GM12878 (cell line): ENCODE data around the gene PSMB10. TPM values are rescaled to one million over a fixed set of nuclear protein-coding genes. Genes with fewer than 3 reads are reported as not detected.

Experiments used
- ATAC-seq: fragments of 200-7000 bp; cut with Tn5 transposase; 3 replicates; pipeline ENCODE4 v1.9.1; 2020; ENCODE audit warnings: mild to moderate bottlenecking, moderate library complexity
- BruUV-seq: library from RNA; stranded (reverse); fragments of 400-500 nt; replicated peaks from 2 replicates; lab custom pipeline; 2021; lab: Mats Ljungman, UMichigan
- CTCF ChIA-PET: fragments of 300-600 bp; sonication (Branson Sonifier 250); formaldehyde crosslinking; extraction: SDS; loops from one replicate; lab custom pipeline; 2021; ENCODE audit warnings: inconsistent platforms; lab: Yijun Ruan, JAX
- POLR2A ChIA-PET: fragments of 350-600 bp; formaldehyde crosslinking; extraction: SDS; loops from one replicate; lab custom pipeline; 2021; ENCODE audit warnings: inconsistent platforms; lab: Charles Lee
- RAD21 ChIA-PET: fragments of 300-600 bp; sonication (Branson Sonifier 250); formaldehyde crosslinking; loops from one replicate; lab custom pipeline; 2023; ENCODE audit warnings: antibody characterized with exemption; ENCODE audit not compliant: unreplicated experiment; lab: Charles Lee
- SMC1A ChIA-PET: fragments of 300-600 bp; sonication (Branson Sonifier 250); formaldehyde crosslinking; loops from one replicate; lab custom pipeline; 2023; ENCODE audit not compliant: unreplicated experiment, uncharacterized antibody; lab: Charles Lee
- DNase-seq: peaks from one replicate; pipeline ENCODE4 v3.0.0-alpha.2; 2011; ENCODE audit warnings: low read depth, low spot score
- FAIRE-seq: peaks from 3 replicates; lab custom pipeline; 2011; peaks lifted over from hg19 to GRCh38; lab: Jason Lieb, UNC
- H2AFZ ChIP-seq: 2 replicates; pipeline ENCODE4 v1.6.0; 2011; ENCODE audit warnings: low read depth, low read length, control low read depth; ENCODE audit not compliant: control insufficient read depth
- H3K27ac ChIP-seq: 2 replicates; pipeline ENCODE4 v1.5.1; 2011; ENCODE audit warnings: control low read depth; ENCODE audit not compliant: control insufficient read depth, insufficient read depth
- H3K27me3 ChIP-seq, 2 experiments: replicated peaks in 1 of 2; 2 replicates each; pipeline versions ENCODE4 v1.6.0 to v1.6.1; 2011; ENCODE audit warnings: low read length in 1 of 2; ENCODE audit not compliant: control insufficient read depth in 2 of 2, insufficient read depth in 2 of 2
- H3K36me3 ChIP-seq, 2 experiments: 2 replicates each; pipeline ENCODE4 v1.5.1; 2011; ENCODE audit warnings: low read length in 1 of 2; ENCODE audit not compliant: control insufficient read depth in 2 of 2, insufficient read depth in 2 of 2
- H3K4me1 ChIP-seq: 2 replicates; pipeline ENCODE4 v1.6.1; 2011; ENCODE audit warnings: mild to moderate bottlenecking, low read length, moderate library complexity, mixed read lengths; ENCODE audit not compliant: control insufficient read depth, insufficient read depth
- H3K4me2 ChIP-seq: 2 replicates; pipeline ENCODE4 v1.6.0; 2011; ENCODE audit warnings: control low read depth; ENCODE audit not compliant: control insufficient read depth, insufficient read depth
- H3K4me3 ChIP-seq: fragments of 200-600 bp; sonication (generic); 2 replicates; pipeline ENCODE4 v1.5.1; 2016
- H3K79me2 ChIP-seq: 2 replicates; pipeline ENCODE4 v1.6.0; 2011; ENCODE audit warnings: low read length; ENCODE audit not compliant: control insufficient read depth, insufficient read depth
- H3K9ac ChIP-seq: 2 replicates; pipeline ENCODE4 v1.8.0; 2011; ENCODE audit warnings: low read length, control low read depth, mixed read lengths; ENCODE audit not compliant: control insufficient read depth, insufficient read depth
- H3K9me3 ChIP-seq: replicated peaks from 3 replicates; pipeline ENCODE4 v1.5.1; 2011; ENCODE audit warnings: mild to moderate bottlenecking, low read length; ENCODE audit not compliant: control insufficient read depth, insufficient read depth
- H4K20me1 ChIP-seq: 2 replicates; pipeline ENCODE4 v1.6.0; 2011; ENCODE audit not compliant: control insufficient read depth, insufficient read depth
- BMI1 ChIP-seq: fragments of 450-650 bp; IDR thresholded peaks from 2 replicates; pipeline ENCODE4 v1.6.1; 2016; ENCODE audit warnings: mild to moderate bottlenecking, moderate library complexity, borderline replicate concordance
- CREB1 ChIP-seq: IDR thresholded peaks from 2 replicates; pipeline ENCODE4 v1.6.1; 2012; ENCODE audit warnings: low read depth, mild to moderate bottlenecking, inconsistent platforms
- IKZF2 ChIP-seq, 2 experiments: fragments of 450-650 bp; IDR thresholded peaks; 2 replicates each; pipeline ENCODE4 v1.6.1; 2017; ENCODE audit warnings: mild to moderate bottlenecking in 2 of 2, moderate library complexity in 2 of 2
- LARP7 ChIP-seq: fragments of 450-650 bp; IDR thresholded peaks from 2 replicates; pipeline ENCODE4 v1.6.1; 2017; ENCODE audit warnings: mild to moderate bottlenecking
- NR2C1 ChIP-seq: fragments of 450-650 bp; IDR thresholded peaks from 2 replicates; pipeline ENCODE4 v1.6.1; 2017; ENCODE audit warnings: antibody characterized with exemption, mild to moderate bottlenecking, moderate library complexity
- POLR2AphosphoS2 ChIP-seq: IDR thresholded peaks from 2 replicates; pipeline ENCODE4 v1.6.1; 2011; ENCODE audit warnings: low read depth, mild to moderate bottlenecking, low read length, improper control_type of control experiment, moderate library complexity
- RAD21 ChIP-seq: IDR thresholded peaks from 2 replicates; pipeline ENCODE4 v1.6.1; 2011; ENCODE audit warnings: mild to moderate bottlenecking, low read depth, low read length, moderate library complexity; ENCODE audit not compliant: insufficient read depth
- SMARCA5 ChIP-seq: fragments of 450-650 bp; IDR thresholded peaks from 2 replicates; pipeline ENCODE4 v1.6.1; 2017; ENCODE audit warnings: mild to moderate bottlenecking
- SMC3 ChIP-seq: IDR thresholded peaks from 2 replicates; pipeline ENCODE4 v1.6.1; 2011; ENCODE audit warnings: low read length, improper control_type of control experiment, borderline replicate concordance
- SP1 ChIP-seq: IDR thresholded peaks from one replicate; pipeline ENCODE4 v1.6.1; 2011; ENCODE audit warnings: low read depth, low read length
- SREBF1 ChIP-seq: IDR thresholded peaks from 2 replicates; pipeline ENCODE4 v1.6.1; 2012; ENCODE audit warnings: mild to moderate bottlenecking, low read length
- SRF ChIP-seq, 2 experiments: IDR thresholded peaks; 2 replicates each; pipeline ENCODE4 v1.6.1; 2011; ENCODE audit warnings: low read depth in 2 of 2, low read length in 2 of 2, mild to moderate bottlenecking in 1 of 2, moderate library complexity in 1 of 2
- SUZ12 ChIP-seq: fragments of 200-600 bp; sonication (generic); IDR thresholded peaks from one replicate; pipeline ENCODE4 v1.6.1; 2018; ENCODE audit warnings: antibody characterized with exemption, mild to moderate bottlenecking; ENCODE audit not compliant: unreplicated experiment
- TCF3 ChIP-seq: IDR thresholded peaks from 2 replicates; pipeline ENCODE4 v1.6.1; 2012; ENCODE audit warnings: low read depth, mild to moderate bottlenecking, low read length, borderline replicate concordance; ENCODE audit not compliant: insufficient read depth
- WRNIP1 ChIP-seq: IDR thresholded peaks from 2 replicates; pipeline ENCODE4 v1.6.1; 2011; ENCODE audit warnings: low read depth, low read length, improper control_type of control experiment, borderline replicate concordance
- ZNF217 ChIP-seq: fragments of 450-650 bp; IDR thresholded peaks from 2 replicates; pipeline ENCODE4 v1.6.1; 2017; ENCODE audit warnings: antibody characterized with exemption, mild to moderate bottlenecking
- WGBS: methylation state at CpG from one replicate; pipeline ENCODE4 v1.1.6; 2016; ENCODE audit warnings: low lambda C conversion rate; ENCODE audit not compliant: insufficient replicate concordance, insufficient coverage; ENCODE audit errors: missing lambda C conversion rate; 5-methylcytosine and 5-hydroxymethylcytosine counted together
- in situ Hi-C: fragments of 300-500 bp; cut with MboI; formaldehyde crosslinking; loops from 9 replicates; pipeline ENCODE4 v1.14.3; 2018; ENCODE audit warnings: mixed read lengths
- intact Hi-C: fragments of 100-400 bp; cut with micrococcal nuclease; formaldehyde crosslinking; loops from one replicate; pipeline ENCODE4 v1.14.2; 2022; ENCODE audit not compliant: unreplicated experiment
- polyA plus RNA-seq, 11 experiments: library from polyadenylated mRNA; depleted of rRNA in 4 of 11; unstranded in 6 of 11; stranded (reverse) in 5 of 11; fragments of >200 nt; fragmentation: Nextera tagmentation in 4 of 11; fragmentation: Illumina TruSeq in 1 of 11; extraction: Ambion mirVana in 4 of 11; extraction: Trizol in 1 of 11; gene quantifications; 1 replicate in 1 of 11; 2 replicates in 10 of 11; pipeline versions ENCODE4 v1.2.1 to v1.2.3, GENCODE V29; 2011 to 2016; ENCODE audit warnings: inconsistent platforms in 2 of 11, missing spikeins in 2 of 11, low read depth in 1 of 11
- total RNA-seq, 4 experiments: library from RNA; depleted of rRNA in 3 of 4; stranded (reverse); fragments of >200 nt in 3 of 4; fragmentation: Illumina TruSeq in 1 of 4; extraction: Trizol in 1 of 4; gene quantifications; 2 replicates each; pipeline versions ENCODE4 v1.2.1 to v1.2.3, GENCODE V29; 2013 to 2021
- TF ChIP-seq, protein P1 (sequence below): IDR thresholded peaks from 2 replicates; pipeline ENCODE4 v1.6.1; 2011; ENCODE audit warnings: mild to moderate bottlenecking, low read depth, low read length, moderate library complexity; ENCODE audit not compliant: insufficient replicate concordance
- TF ChIP-seq, protein P2 (sequence below): IDR thresholded peaks from 2 replicates; pipeline ENCODE4 v1.6.1; 2012; ENCODE audit warnings: low read depth, low read length, improper control_type of control experiment
- TF ChIP-seq, protein P3 (sequence below): fragments of 450-650 bp; formaldehyde crosslinking; IDR thresholded peaks from 2 replicates; pipeline ENCODE4 v1.4.0; 2022; ENCODE audit warnings: mild to moderate bottlenecking, moderate library complexity
- TF ChIP-seq, protein P4 (sequence below): fragments of 450-650 bp; IDR thresholded peaks from 2 replicates; pipeline ENCODE4 v1.6.1; 2014; ENCODE audit warnings: mild to moderate bottlenecking

The PSMB10 gene
- total and polyA plus RNA-seq, 10 of the 15 experiments (the other 5 are each of a cell fraction or from before 2014, with no cell fraction given), result 24.1 to 308 (median 151) TPM

DNA sequence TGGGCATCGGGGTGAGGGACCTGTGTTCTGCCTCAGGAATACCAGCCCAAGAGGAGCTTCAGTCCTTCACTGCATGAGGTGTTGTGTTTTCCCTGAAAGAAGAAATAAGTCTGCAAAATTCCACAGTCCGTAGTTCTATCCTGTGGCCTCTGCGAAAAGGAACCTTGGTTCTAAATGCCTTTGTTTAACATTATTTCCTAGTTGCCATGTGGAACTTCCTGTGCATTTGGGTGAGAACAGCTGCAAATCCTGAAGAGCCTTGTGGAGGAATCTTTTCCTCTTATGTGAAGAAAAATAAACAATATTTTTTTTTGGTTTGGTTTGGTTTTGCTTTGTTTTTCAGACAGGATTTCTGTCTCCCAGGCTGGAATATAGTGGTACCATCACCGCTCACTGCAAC, 33.8 kb downstream of the PSMB10 start:
- H3K4me1 ChIP-seq, result no peaks in the 10 kb centered on the region
- ChIA-PET RAD21 (interaction anchor here (0.8 kb wide), 1 partner anchor 818 kb away, joined by 3 read pairs; no protein-coding TSS in a partner anchor), SMC1A (no interaction called here), CTCF (interaction anchor here (1.0 to 1.2 kb wide), 2 partner anchors 136 to 230 kb away, joined by 3 to 4 read pairs; no protein-coding TSS in a partner anchor)
- intact Hi-C loops, result no loop called here
- no peaks in the 10 kb centered on the region for H3K9me3 ChIP-seq
- no peak overlapping the region for H3K4me2 ChIP-seq
- no peak overlapping the region for H2AFZ ChIP-seq
- ATAC-seq, result no peak
- WGBS, result 100% methylated on average over 4 of the region's 4 CpGs
- H4K20me1 ChIP-seq, result no peaks in the 10 kb centered on the region; the same call in 1 of the 2 replicates
- no peaks in the 10 kb centered on the region; the same call in 1 of the 2 replicates for H3K79me2 ChIP-seq
- no peak overlapping the region for H3K4me3 ChIP-seq
- in situ Hi-C loops, result no loop called here
- no peaks in the 10 kb centered on the region for H3K27me3 ChIP-seq
- BruUV-seq, result no TSS peak
- H3K27ac ChIP-seq, result no peak overlapping the region
- TF ChIP-seq, protein P1, sequence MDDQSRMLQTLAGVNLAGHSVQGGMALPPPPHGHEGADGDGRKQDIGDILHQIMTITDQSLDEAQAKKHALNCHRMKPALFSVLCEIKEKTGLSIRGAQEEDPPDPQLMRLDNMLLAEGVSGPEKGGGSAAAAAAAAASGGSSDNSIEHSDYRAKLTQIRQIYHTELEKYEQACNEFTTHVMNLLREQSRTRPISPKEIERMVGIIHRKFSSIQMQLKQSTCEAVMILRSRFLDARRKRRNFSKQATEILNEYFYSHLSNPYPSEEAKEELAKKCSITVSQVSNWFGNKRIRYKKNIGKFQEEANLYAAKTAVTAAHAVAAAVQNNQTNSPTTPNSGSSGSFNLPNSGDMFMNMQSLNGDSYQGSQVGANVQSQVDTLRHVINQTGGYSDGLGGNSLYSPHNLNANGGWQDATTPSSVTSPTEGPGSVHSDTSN, result no peak
- TF ChIP-seq TCF3 (no peak), SP1 (no peak), ZNF217 (no peak), NR2C1 (no peak), LARP7 (no peak), SMC3 (no peak), SUZ12 (no peak), SMARCA5 (no peak), SREBF1 (no peak), CREB1 (no peak), POLR2AphosphoS2 (no peak), SRF (IDR thresholded peaks at IDR 0.05; ENCODE audit: low read depth in 2 of 2, low read length in 2 of 2) (no peak), WRNIP1 (no peak), IKZF2 (IDR thresholded peaks at IDR 0.05) (no peak), RAD21 (no peak), BMI1 (no peak)
- TF ChIP-seq, protein P2, sequence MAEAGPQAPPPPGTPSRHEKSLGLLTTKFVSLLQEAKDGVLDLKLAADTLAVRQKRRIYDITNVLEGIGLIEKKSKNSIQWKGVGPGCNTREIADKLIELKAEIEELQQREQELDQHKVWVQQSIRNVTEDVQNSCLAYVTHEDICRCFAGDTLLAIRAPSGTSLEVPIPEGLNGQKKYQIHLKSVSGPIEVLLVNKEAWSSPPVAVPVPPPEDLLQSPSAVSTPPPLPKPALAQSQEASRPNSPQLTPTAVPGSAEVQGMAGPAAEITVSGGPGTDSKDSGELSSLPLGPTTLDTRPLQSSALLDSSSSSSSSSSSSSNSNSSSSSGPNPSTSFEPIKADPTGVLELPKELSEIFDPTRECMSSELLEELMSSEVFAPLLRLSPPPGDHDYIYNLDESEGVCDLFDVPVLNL, result no peak
- TF ChIP-seq, protein P3, sequence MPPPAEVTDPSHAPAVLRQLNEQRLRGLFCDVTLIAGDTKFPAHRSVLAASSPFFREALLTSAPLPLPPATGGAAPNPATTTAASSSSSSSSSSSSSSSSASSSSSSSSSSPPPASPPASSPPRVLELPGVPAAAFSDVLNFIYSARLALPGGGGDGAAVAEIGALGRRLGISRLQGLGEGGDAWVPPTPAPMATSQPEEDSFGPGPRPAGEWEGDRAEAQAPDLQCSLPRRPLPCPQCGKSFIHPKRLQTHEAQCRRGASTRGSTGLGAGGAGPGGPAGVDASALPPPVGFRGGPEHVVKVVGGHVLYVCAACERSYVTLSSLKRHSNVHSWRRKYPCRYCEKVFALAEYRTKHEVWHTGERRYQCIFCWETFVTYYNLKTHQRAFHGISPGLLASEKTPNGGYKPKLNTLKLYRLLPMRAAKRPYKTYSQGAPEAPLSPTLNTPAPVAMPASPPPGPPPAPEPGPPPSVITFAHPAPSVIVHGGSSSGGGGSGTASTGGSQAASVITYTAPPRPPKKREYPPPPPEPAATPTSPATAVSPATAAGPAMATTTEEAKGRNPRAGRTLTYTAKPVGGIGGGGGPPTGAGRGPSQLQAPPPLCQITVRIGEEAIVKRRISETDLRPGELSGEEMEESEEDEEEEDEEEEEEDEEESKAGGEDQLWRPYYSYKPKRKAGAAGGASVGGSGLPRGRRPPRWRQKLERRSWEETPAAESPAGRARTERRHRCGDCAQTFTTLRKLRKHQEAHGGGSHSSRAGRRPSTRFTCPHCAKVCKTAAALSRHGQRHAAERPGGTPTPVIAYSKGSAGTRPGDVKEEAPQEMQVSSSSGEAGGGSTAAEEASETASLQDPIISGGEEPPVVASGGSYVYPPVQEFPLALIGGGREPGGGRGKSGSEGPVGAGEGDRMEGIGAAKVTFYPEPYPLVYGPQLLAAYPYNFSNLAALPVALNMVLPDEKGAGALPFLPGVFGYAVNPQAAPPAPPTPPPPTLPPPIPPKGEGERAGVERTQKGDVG (CRISPR knock-in tag), result no peak
- TF ChIP-seq, protein P4, sequence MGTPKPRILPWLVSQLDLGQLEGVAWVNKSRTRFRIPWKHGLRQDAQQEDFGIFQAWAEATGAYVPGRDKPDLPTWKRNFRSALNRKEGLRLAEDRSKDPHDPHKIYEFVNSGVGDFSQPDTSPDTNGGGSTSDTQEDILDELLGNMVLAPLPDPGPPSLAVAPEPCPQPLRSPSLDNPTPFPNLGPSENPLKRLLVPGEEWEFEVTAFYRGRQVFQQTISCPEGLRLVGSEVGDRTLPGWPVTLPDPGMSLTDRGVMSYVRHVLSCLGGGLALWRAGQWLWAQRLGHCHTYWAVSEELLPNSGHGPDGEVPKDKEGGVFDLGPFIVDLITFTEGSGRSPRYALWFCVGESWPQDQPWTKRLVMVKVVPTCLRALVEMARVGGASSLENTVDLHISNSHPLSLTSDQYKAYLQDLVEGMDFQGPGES, result no peak
- TF ChIP-seq, all 136 proteins: peak for 0
- Histone ChIP-seq H3K36me3 (no peaks in the 10 kb centered on the region; a peak in 2 of 4 replicates), H3K9ac (no peak overlapping the region)
- POLR2A ChIA-PET, result no interaction called here
- no peak for DNase-seq
- no peak for FAIRE-seq
